NCI-H187 (cell line): Measurements from ENCODE around the gene DCAF7.

Experiments used
- DNase-seq, 2 experiments: peaks; one replicate each; lab custom pipeline; 2025; lab: John Stamatoyannopoulos, UW

The DCAF7 gene

GRCh38 chr17:63549946-63550816, at the start of gene DCAF7:
DCAF7 (plus strand) TSS chr17:63550477; CDS start chr17:63550678, 201 bp downstream.
- DNase-seq: peak; percentile 94 to 99

- no peak for DNase-seq
Observed at GRCh38 chr17:63500543-63501390, 49.5 kb upstream of the DCAF7 start.

- no peak for DNase-seq
Observed at GRCh38 chr17:63503341-63503705, 47.0 kb upstream of the DCAF7 start.

GRCh38 chr17:63504261-63504660, 46.0 kb upstream of the DCAF7 start:
- no peak for DNase-seq

GRCh38 chr17:63505341-63505740, 44.9 kb upstream of the DCAF7 start:
- DNase-seq: no peak

GRCh38 chr17:63506627-63507026, 43.6 kb upstream of the DCAF7 start:
- no peak for DNase-seq

GRCh38 chr17:63511331-63511730, 38.9 kb upstream of the DCAF7 start:
- no peak for DNase-seq

GRCh38 chr17:63512388-63512787, 37.9 kb upstream of the DCAF7 start:
- no peak for DNase-seq

GRCh38 chr17:63512896-63513644, 37.2 kb upstream of the DCAF7 start:
- DNase-seq: no peak

GRCh38 chr17:63514477-63514876, 35.8 kb upstream of the DCAF7 start:
- DNase-seq: no peak

- no peak for DNase-seq
Observed at GRCh38 chr17:63514974-63515373, 35.3 kb upstream of the DCAF7 start.

- DNase-seq: no peak
Observed at GRCh38 chr17:63515426-63515825, 34.9 kb upstream of the DCAF7 start.

- no peak for DNase-seq
Observed at GRCh38 chr17:63516910-63517824, 33.1 kb upstream of the DCAF7 start.

GRCh38 chr17:63517825-63518534, 32.3 kb upstream of the DCAF7 start:
- no peak for DNase-seq

GRCh38 chr17:63519116-63519881, 31.0 kb upstream of the DCAF7 start:
- no peak for DNase-seq

- peak; percentile 52 to 79 for DNase-seq
Observed at GRCh38 chr17:63519972-63520882, 30.1 kb upstream of the DCAF7 start.

- no peak for DNase-seq
Observed at GRCh38 chr17:63523253-63523855, 26.9 kb upstream of the DCAF7 start, which contains the start of gene KCNH6. KCNH6 (plus strand) TSS chr17:63523358; CDS start chr17:63523414, 56 bp downstream.

- no peak for DNase-seq
Observed at GRCh38 chr17:63524051-63524450, 26.2 kb upstream of the DCAF7 start.
